IMR-90 (cell line): ENCODE measurements around the gene MEGF6. TPM values are rescaled to one million over a fixed set of nuclear protein-coding genes. Genes with fewer than 3 reads are reported as not detected.

ENCODE experiments used
- ATAC-seq: fragments of 200-7000 bp; cut with Tn5 transposase; 2 replicates; pipeline ENCODE4 v1.9.1; 2020; ENCODE audit warnings: low read depth, mild to moderate bottlenecking, moderate library complexity
- BruUV-seq: library from RNA; stranded (reverse); fragments of 400-500 nt; replicated peaks from 2 replicates; lab custom pipeline; 2021; lab: Mats Ljungman, UMichigan
- CTCF ChIA-PET: fragments of 300-600 bp; formaldehyde crosslinking; extraction: SDS; loops from one replicate; lab custom pipeline; 2021; ENCODE audit warnings: antibody characterized with exemption; lab: Yijun Ruan, JAX
- POLR2A ChIA-PET: fragments of 300-600 bp; sonication (Branson Sonifier 250); formaldehyde crosslinking; loops from one replicate; lab custom pipeline; 2022; ENCODE audit warnings: antibody characterized with exemption; ENCODE audit not compliant: unreplicated experiment; lab: Charles Lee
- DNase-seq: peaks from one replicate; pipeline ENCODE4 v3.0.0; 2013
- H2AFZ ChIP-seq: replicated peaks from 2 replicates; pipeline ENCODE3; 2013; ENCODE audit warnings: low read length, mild to moderate bottlenecking; ENCODE audit not compliant: poor library complexity
- H2AK5ac ChIP-seq: 2 replicates; pipeline ENCODE4 v1.6.1; 2013; ENCODE audit warnings: low read depth, low read length, inconsistent platforms
- H2AK9ac ChIP-seq: replicated peaks from 2 replicates; pipeline ENCODE3; 2013; ENCODE audit warnings: mild to moderate bottlenecking, low read depth, low read length, moderate library complexity; ENCODE audit not compliant: poor library complexity
- H2BK120ac ChIP-seq: 2 replicates; pipeline ENCODE4 v1.6.1; 2013; ENCODE audit warnings: low read depth, low read length, inconsistent platforms
- H2BK15ac ChIP-seq: 3 replicates; pipeline ENCODE4 v1.6.1; 2013; ENCODE audit warnings: low read depth, low read length, inconsistent platforms
- H2BK20ac ChIP-seq: 2 replicates; pipeline ENCODE4 v1.6.1; 2013; ENCODE audit warnings: low read depth, mild to moderate bottlenecking, inconsistent platforms, low read length, moderate library complexity
- H2BK5ac ChIP-seq: 2 replicates; pipeline ENCODE4 v1.6.1; 2013; ENCODE audit warnings: mild to moderate bottlenecking, low read depth, low read length, inconsistent platforms; ENCODE audit not compliant: poor library complexity, severe bottlenecking
- H3K14ac ChIP-seq: replicated peaks from 2 replicates; pipeline ENCODE4 v1.6.1; 2013; ENCODE audit warnings: low read depth, low read length, inconsistent platforms
- H3K18ac ChIP-seq: 2 replicates; pipeline ENCODE4 v1.6.1; 2013; ENCODE audit warnings: low read depth, low read length, control low read depth
- H3K23ac ChIP-seq: 2 replicates; pipeline ENCODE4 v1.6.1; 2013; ENCODE audit warnings: low read depth, low read length, inconsistent platforms
- H3K27ac ChIP-seq: 2 replicates; pipeline ENCODE4 v1.5.1; 2013; ENCODE audit warnings: mild to moderate bottlenecking, control low read depth, low read length; ENCODE audit not compliant: insufficient read depth
- H3K27me3 ChIP-seq: 2 replicates; pipeline ENCODE4 v1.6.1; 2013; ENCODE audit warnings: low read length; ENCODE audit not compliant: control insufficient read depth, insufficient read depth
- H3K36me3 ChIP-seq: 2 replicates; pipeline ENCODE4 v1.6.1; 2013; ENCODE audit warnings: low read length, mixed read lengths; ENCODE audit not compliant: control insufficient read depth, insufficient read depth
- H3K4ac ChIP-seq: 2 replicates; pipeline ENCODE4 v1.6.1; 2013; ENCODE audit warnings: low read depth, low read length, inconsistent platforms
- H3K4me1 ChIP-seq: 2 replicates; pipeline ENCODE4 v1.6.1; 2013; ENCODE audit warnings: low read length, mixed read lengths; ENCODE audit not compliant: control insufficient read depth, insufficient read depth
- H3K4me2 ChIP-seq: 2 replicates; pipeline ENCODE4 v1.6.1; 2013; ENCODE audit warnings: low read depth, mild to moderate bottlenecking, control low read depth, low read length, moderate library complexity
- H3K4me3 ChIP-seq: 2 replicates; pipeline ENCODE4 v1.5.1; 2013; ENCODE audit warnings: low read depth, mild to moderate bottlenecking, control low read depth, low read length, moderate library complexity; ENCODE audit not compliant: insufficient read depth
- H3K56ac ChIP-seq: 2 replicates; pipeline ENCODE4 v1.6.1; 2013; ENCODE audit warnings: low read length, inconsistent platforms; ENCODE audit not compliant: insufficient read depth; ENCODE audit errors: extremely low read depth
- H3K79me1 ChIP-seq, 2 experiments: 2 replicates each; pipeline ENCODE4 v1.6.1; 2013; ENCODE audit warnings: low read length in 2 of 2, inconsistent platforms in 1 of 2, low read depth in 1 of 2
- H3K9ac ChIP-seq: 2 replicates; pipeline ENCODE4 v1.6.1; 2013; ENCODE audit warnings: low read depth, low read length, control low read depth
- H3K9me1 ChIP-seq: 2 replicates; pipeline ENCODE4 v1.6.1; 2013; ENCODE audit warnings: low read length, inconsistent platforms; ENCODE audit not compliant: insufficient read depth
- H3K9me3 ChIP-seq: 2 replicates; pipeline ENCODE4 v1.6.1; 2013; ENCODE audit warnings: low read length; ENCODE audit not compliant: control insufficient read depth, insufficient read depth
- H4K20me1 ChIP-seq: 2 replicates; pipeline ENCODE4 v1.6.1; 2013; ENCODE audit warnings: low read length, inconsistent platforms; ENCODE audit not compliant: insufficient read depth
- H4K5ac ChIP-seq: 2 replicates; pipeline ENCODE4 v1.6.1; 2013; ENCODE audit warnings: mild to moderate bottlenecking, low read depth, low read length, control low read depth
- H4K8ac ChIP-seq, 2 experiments: 2 replicates each; pipeline ENCODE4 v1.6.1; 2013; ENCODE audit warnings: low read depth in 2 of 2, low read length in 2 of 2, control low read depth in 1 of 2, inconsistent platforms in 1 of 2
- H4K91ac ChIP-seq: 2 replicates; pipeline ENCODE4 v1.6.1; 2013; ENCODE audit warnings: low read depth, low read length, inconsistent platforms; ENCODE audit not compliant: insufficient read depth
- CEBPB ChIP-seq: IDR thresholded peaks from 2 replicates; pipeline ENCODE4 v1.6.1; 2012; ENCODE audit warnings: low read depth, low read length, improper control_type of control experiment
- NFE2L2 ChIP-seq: fragments of 150-350 bp; IDR thresholded peaks from 2 replicates; pipeline ENCODE4 v1.6.1; 2016; ENCODE audit warnings: low read depth, mild to moderate bottlenecking, low read length
- POLR2A ChIP-seq: IDR thresholded peaks from 2 replicates; pipeline ENCODE4 v1.6.1; 2012; ENCODE audit warnings: mild to moderate bottlenecking, low read depth, low read length
- RAD21 ChIP-seq: IDR thresholded peaks from 2 replicates; pipeline ENCODE4 v1.6.1; 2012; ENCODE audit warnings: low read length, improper control_type of control experiment
- RCOR1 ChIP-seq: IDR thresholded peaks from 2 replicates; pipeline ENCODE4 v1.6.1; 2012; ENCODE audit warnings: mild to moderate bottlenecking, low read length, improper control_type of control experiment; ENCODE audit not compliant: insufficient replicate concordance
- SMC3 ChIP-seq: fragments of 150-350 bp; IDR thresholded peaks from 2 replicates; pipeline ENCODE4 v1.6.1; 2016; ENCODE audit warnings: low read depth, mild to moderate bottlenecking, antibody characterized with exemption, low read length, moderate library complexity
- WGBS, 2 experiments: methylation state at CpG; one replicate each; pipeline versions ENCODE4 v1.1.5 to v1.1.7; 2013; ENCODE audit warnings: missing lambda C conversion rate in 2 of 2; ENCODE audit not compliant: insufficient read length in 1 of 2; ENCODE audit errors: extremely low coverage in 2 of 2; 5-methylcytosine and 5-hydroxymethylcytosine counted together
- dilution Hi-C: fragments of 300-500 bp; cut with HindIII; formaldehyde crosslinking; loops from one replicate; pipeline ENCODE4 v1.14.3; 2018; ENCODE audit warnings: low sequenced_read_pairs; ENCODE audit not compliant: unreplicated experiment
- in situ Hi-C: fragments of 300-500 bp; cut with MboI; formaldehyde crosslinking; loops from 3 replicates; pipeline ENCODE4 v1.14.3; 2019; ENCODE audit warnings: low sequenced_read_pairs, inconsistent platforms, mixed read lengths
- intact Hi-C: fragments of 100-400 bp; cut with micrococcal nuclease; formaldehyde crosslinking; loops from 2 replicates; pipeline ENCODE4 v1.10.0; 2022
- polyA plus RNA-seq, 3 experiments: library from polyadenylated mRNA; depleted of rRNA; stranded (reverse); fragments of >200 nt; gene quantifications; 2 replicates each; pipeline ENCODE4 v1.2.3, GENCODE V29; 2012; ENCODE audit warnings: low replicate concordance in 1 of 3
- total RNA-seq: library from RNA; depleted of rRNA; stranded (reverse); fragments of >200 nt; gene quantifications from 2 replicates; pipeline ENCODE4 v1.2.3, GENCODE V29; 2012
- TF ChIP-seq, protein P1 (sequence below): fragments of 150-350 bp; IDR thresholded peaks from 2 replicates; pipeline ENCODE4 v1.6.1; 2016; ENCODE audit warnings: low read depth, mild to moderate bottlenecking, low read length, moderate library complexity, borderline replicate concordance
- TF ChIP-seq, protein P2 (sequence below): fragments of 150-350 bp; IDR thresholded peaks from 2 replicates; pipeline ENCODE4 v1.6.1; 2017; ENCODE audit warnings: mild to moderate bottlenecking, antibody characterized with exemption, low read length, low read depth

MEGF6 gene
- total and polyA plus RNA-seq, 2 of the 4 experiments (the other 2 are of a cell fraction): 0.72 to 4.1 TPM

DNA sequence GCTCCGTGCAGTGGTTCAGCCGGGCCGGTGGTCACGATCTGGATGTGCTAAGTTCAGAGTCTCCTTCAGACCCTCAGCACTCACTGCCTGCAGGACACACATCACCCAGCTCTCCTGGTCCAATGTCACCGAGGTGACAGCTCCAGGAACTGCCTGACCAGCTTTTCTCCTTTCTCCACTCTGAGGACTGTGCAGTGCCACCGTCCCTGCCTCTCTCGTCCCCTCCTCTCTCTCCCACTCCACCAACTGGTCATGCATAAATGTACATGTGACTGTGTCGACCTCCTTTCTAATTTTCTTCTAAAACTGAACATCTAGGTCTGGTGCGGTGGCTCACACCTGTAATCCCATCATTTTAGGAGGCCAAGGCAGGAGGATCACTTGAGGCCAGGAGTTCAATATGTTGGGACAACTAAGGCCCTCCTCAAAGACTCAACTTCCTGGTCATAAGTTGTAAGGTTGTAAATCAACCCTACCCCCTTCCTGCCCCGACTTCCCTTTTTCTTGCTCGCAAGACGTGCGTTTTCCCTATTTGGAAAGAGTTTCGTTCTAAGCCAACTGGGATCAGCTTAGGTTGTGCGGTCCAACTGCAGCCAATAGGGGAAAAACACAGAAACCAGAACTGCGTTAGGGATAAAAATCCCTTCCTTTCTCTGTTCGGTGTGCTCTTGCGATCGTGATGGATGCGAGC lies 53.1 kb downstream of the MEGF6 start:
- Histone ChIP-seq H3K9me3 (peaks cover 7% of the 10 kb centered on the region), H3K36me3 (no peaks in the 10 kb centered on the region), H2AK5ac (no peak overlapping the region), H2BK15ac (no peak overlapping the region), H3K4ac (no peak overlapping the region), H4K5ac (no peak overlapping the region), H3K9me1 (no peaks in the 10 kb centered on the region), H3K14ac (no peak overlapping the region), H2BK5ac (no peak overlapping the region), H4K91ac (no peak overlapping the region), H3K4me3 (no peak overlapping the region), H2BK20ac (no peak overlapping the region), H2AK9ac (peak overlapping the region; percentile 8), H3K27me3 (peaks cover 20% of the 10 kb centered on the region), H3K4me2 (no peak overlapping the region), H2BK120ac (no peak overlapping the region), H3K18ac (no peak overlapping the region), H3K23ac (no peak overlapping the region), H3K56ac (no peak overlapping the region), H4K8ac (no peak overlapping the region), H4K20me1 (no peaks in the 10 kb centered on the region), H3K27ac (no peak overlapping the region), H2AFZ (no peak overlapping the region), H3K4me1 (peaks cover 6% of the 10 kb centered on the region; the same call in 1 of the 2 replicates), H3K9ac (no peak overlapping the region), H3K79me1 (no peaks in the 10 kb centered on the region)
- intact Hi-C loops: no loop called here
- DNase-seq: no peak
- ChIA-PET CTCF (no interaction called here), POLR2A (no interaction called here)
- no TSS peak for BruUV-seq
- in situ Hi-C loops: loop anchor here (5.0 kb wide), 1 partner anchor 64 kb away; no protein-coding TSS in a partner anchor
- no peak for TF ChIP-seq CEBPB
- TF ChIP-seq, protein P1, sequence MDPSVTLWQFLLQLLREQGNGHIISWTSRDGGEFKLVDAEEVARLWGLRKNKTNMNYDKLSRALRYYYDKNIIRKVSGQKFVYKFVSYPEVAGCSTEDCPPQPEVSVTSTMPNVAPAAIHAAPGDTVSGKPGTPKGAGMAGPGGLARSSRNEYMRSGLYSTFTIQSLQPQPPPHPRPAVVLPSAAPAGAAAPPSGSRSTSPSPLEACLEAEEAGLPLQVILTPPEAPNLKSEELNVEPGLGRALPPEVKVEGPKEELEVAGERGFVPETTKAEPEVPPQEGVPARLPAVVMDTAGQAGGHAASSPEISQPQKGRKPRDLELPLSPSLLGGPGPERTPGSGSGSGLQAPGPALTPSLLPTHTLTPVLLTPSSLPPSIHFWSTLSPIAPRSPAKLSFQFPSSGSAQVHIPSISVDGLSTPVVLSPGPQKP: no peak
- TF ChIP-seq RAD21: no peak
- TF ChIP-seq, protein P2, sequence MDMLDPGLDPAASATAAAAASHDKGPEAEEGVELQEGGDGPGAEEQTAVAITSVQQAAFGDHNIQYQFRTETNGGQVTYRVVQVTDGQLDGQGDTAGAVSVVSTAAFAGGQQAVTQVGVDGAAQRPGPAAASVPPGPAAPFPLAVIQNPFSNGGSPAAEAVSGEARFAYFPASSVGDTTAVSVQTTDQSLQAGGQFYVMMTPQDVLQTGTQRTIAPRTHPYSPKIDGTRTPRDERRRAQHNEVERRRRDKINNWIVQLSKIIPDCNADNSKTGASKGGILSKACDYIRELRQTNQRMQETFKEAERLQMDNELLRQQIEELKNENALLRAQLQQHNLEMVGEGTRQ: no peak
- TF ChIP-seq POLR2A: no peak
- TF ChIP-seq SMC3: no peak
- no peak for TF ChIP-seq NFE2L2
- no peak for TF ChIP-seq RCOR1
- WGBS, 2 experiments: 84% methylated on average over 7 of the region's 20 CpGs; no CpG with 5 or more reads in 1 of the 2 experiments
- dilution Hi-C loops: no loop called here
- no peak for ATAC-seq
